GM19372 (cell line): Measurements from ENCODE around the gene AGER.
A peak's percentile ranks its signal among the peaks of the same experiment; 100 is the strongest.
"Not testable (repeated sequence)": the region's sequence is repeated elsewhere in the genome, so short reads cannot be mapped to it uniquely, and the experiment has no call there.

Source experiments
- ATAC-seq: cut with Tn5 transposase; IDR thresholded peaks from one replicate; pipeline ENCODE4 v1.9.1; 2021; ENCODE audit warnings: mild to moderate bottlenecking, low read depth, moderate library complexity; ENCODE audit not compliant: unreplicated experiment

Gene AGER

GRCh38 chr6:32187725-32188380 lies 3.8 kb upstream of the AGER start:
- ATAC-seq = not testable (repeated sequence)

- no peak for ATAC-seq
These were observed 3.1 kb upstream of the AGER start for GRCh38 chr6:32187009-32187709.

- not testable (repeated sequence) for ATAC-seq
These were observed 2.2 kb upstream of the AGER start for GRCh38 chr6:32186151-32186840.

GRCh38 chr6:32185681-32186131 lies 1.7 kb upstream of the AGER start:
- ATAC-seq = not testable (repeated sequence)

- ATAC-seq = no peak
These were observed 470 bp downstream of the AGER start for GRCh38 chr6:32183483-32184083.

- no peak for ATAC-seq
These were observed 1.0 kb downstream of the AGER start for GRCh38 chr6:32183030-32183429.

- ATAC-seq = no peak
These were observed 1.5 kb downstream of the AGER start for GRCh38 chr6:32182555-32182981.

GRCh38 chr6:32181915-32182529 lies 2.0 kb downstream of the AGER start:
- ATAC-seq = no peak

- ATAC-seq = no peak
These were observed 2.8 kb downstream of the AGER start for GRCh38 chr6:32181148-32181702.

GRCh38 chr6:32179766-32180405 lies 4.2 kb downstream of the AGER start:
- ATAC-seq = no peak

GRCh38 chr6:32178547-32179440 lies 5.3 kb downstream of the AGER start:
- no peak for ATAC-seq

GRCh38 chr6:32177788-32178546 lies 6.1 kb downstream of the AGER start, which contains the start of gene RNF5:
Gene RNF5 (plus strand): TSS chr6:32178405. CDS start chr6:32178512, 107 bp downstream.
- peak; percentile 81 for ATAC-seq

GRCh38 chr6:32177183-32177787 lies 6.8 kb downstream of the AGER start:
- no peak for ATAC-seq

GRCh38 chr6:32176476-32177182 lies 7.4 kb downstream of the AGER start:
- ATAC-seq = no peak

GRCh38 chr6:32175711-32176475 lies 8.2 kb downstream of the AGER start, which contains the start of gene AGPAT1:
Gene AGPAT1 (minus strand): TSS chr6:32176084. CDS start chr6:32171496, 4,588 bp downstream.
- ATAC-seq = no peak

GRCh38 chr6:32175322-32175710 lies 8.7 kb downstream of the AGER start:
- ATAC-seq = no peak
